ENCODE data around the gene TEX2. TPM values are rescaled to one million over a fixed set of nuclear protein-coding genes. Genes with fewer than 3 reads are reported as not detected.
"Not testable (repeated sequence)": the region's sequence is repeated elsewhere in the genome, so short reads cannot be mapped to it uniquely, and the experiment has no call there.

Gene TEX2
- total RNA-seq, 4 donors from 2014 or later = 26.8 to 51.7 (median 44.9) TPM

DNA sequence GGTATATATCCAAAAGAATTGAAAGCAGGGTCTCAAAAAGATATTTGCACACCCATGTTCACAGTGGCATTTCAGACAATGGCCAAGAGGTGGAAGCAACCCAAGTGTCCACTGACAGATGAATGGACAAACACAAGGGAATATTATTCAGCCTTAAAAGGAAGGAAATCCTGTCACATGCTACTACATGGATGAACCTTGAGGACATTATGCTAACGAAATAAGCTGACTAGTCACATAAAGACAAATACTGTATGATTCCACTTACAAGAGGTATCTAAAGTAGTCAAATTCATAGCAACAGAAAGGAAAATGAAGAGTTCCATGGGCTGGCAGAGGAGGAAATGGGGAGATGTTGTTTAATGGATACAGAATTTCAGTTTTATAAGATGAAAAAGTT lies 41.4 kb downstream of the TEX2 start:
- DNase-seq = no peak
- H3K27ac ChIP-seq = no peak overlapping the region
- H3K9me3 ChIP-seq = no peaks in the 10 kb centered on the region
- H3K36me3 ChIP-seq = no peaks in the 10 kb centered on the region
- no peak overlapping the region for H3K4me3 ChIP-seq
- TF ChIP-seq, protein P1, sequence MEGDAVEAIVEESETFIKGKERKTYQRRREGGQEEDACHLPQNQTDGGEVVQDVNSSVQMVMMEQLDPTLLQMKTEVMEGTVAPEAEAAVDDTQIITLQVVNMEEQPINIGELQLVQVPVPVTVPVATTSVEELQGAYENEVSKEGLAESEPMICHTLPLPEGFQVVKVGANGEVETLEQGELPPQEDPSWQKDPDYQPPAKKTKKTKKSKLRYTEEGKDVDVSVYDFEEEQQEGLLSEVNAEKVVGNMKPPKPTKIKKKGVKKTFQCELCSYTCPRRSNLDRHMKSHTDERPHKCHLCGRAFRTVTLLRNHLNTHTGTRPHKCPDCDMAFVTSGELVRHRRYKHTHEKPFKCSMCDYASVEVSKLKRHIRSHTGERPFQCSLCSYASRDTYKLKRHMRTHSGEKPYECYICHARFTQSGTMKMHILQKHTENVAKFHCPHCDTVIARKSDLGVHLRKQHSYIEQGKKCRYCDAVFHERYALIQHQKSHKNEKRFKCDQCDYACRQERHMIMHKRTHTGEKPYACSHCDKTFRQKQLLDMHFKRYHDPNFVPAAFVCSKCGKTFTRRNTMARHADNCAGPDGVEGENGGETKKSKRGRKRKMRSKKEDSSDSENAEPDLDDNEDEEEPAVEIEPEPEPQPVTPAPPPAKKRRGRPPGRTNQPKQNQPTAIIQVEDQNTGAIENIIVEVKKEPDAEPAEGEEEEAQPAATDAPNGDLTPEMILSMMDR (IDR thresholded peaks at IDR 0.05) = no peak
- no peak for TF ChIP-seq POLR2A (IDR thresholded peaks at IDR 0.05)
- H3K4me1 ChIP-seq = peaks cover 0 to 8% (median 5%) of the 10 kb centered on the region in 4 donors
- H3K27me3 ChIP-seq = no peaks in the 10 kb centered on the region

DNA sequence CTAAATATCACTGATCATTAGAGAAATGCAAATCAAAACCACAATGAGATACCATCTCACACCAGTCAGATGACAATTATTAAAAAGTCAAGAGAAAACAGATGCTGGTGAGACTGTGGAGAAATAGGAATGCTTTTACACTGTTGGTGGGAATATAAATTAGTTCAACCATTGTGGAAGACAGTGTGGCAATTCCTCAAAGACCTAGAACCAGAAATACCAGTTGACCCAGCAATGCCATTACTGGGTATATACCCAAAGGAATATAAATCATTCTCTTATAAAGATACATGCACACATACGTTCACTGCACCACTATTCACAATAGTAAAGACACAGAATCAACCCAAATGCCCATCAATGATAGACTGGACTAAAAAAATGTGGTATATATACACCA lies 42.5 kb downstream of the TEX2 start:
- H3K36me3 ChIP-seq, H3K27ac ChIP-seq, H3K4me3 ChIP-seq, H3K27me3 ChIP-seq, DNase-seq, H3K9me3 ChIP-seq: not testable (repeated sequence)
- peaks cover 0 to 19% (median 10%) of the 10 kb centered on the region in 4 donors for H3K4me1 ChIP-seq

DNA sequence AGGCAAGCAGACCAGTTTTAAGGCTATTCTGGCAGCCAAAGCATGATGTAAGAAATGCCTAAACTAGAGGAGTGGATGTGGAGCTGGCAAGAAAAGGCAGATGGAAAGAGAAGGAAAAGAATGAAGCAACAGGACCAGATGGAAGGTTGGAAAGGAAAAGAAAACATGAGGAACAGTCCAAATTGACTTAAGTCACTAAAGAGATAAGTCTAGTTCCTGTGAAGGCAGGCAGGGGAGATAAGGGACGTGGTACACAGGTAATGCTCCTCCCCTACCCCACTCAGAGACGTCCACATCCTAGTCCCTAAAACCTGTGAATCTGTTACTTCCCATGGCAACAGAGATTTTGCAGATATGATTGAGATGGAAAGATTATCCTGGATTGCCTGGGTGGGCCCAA lies 43.5 kb downstream of the TEX2 start:
- H3K4me3 ChIP-seq = no peak overlapping the region
- no peaks in the 10 kb centered on the region for H3K9me3 ChIP-seq
- H3K27me3 ChIP-seq = no peaks in the 10 kb centered on the region
- H3K36me3 ChIP-seq = no peaks in the 10 kb centered on the region
- no peak overlapping the region for H3K27ac ChIP-seq
- no peak for TF ChIP-seq POLR2A (IDR thresholded peaks at IDR 0.05)
- TF ChIP-seq, protein P1 (IDR thresholded peaks at IDR 0.05) = no peak
- peaks cover 0 to 20% (median 10%) of the 10 kb centered on the region in 4 donors for H3K4me1 ChIP-seq
- DNase-seq = no peak

DNA sequence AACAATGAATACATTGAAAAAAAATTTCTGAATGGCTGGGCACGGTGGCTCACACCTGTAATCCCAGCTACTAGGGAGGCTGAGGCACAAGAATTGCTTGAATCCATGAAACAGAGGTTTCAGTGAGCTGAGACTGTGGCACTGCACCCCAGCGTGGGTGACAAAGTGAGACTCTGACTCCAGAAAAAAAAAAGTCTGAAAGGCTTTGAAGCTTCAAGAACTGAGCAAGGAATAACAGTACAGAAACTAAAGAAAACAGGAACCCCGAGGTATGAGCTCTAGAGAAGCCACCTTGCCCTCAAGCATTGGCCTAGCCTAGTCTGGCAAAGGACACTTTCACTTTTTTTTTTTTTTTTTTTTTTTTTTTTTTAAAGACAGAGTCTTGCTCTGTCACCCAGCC lies 45.0 kb downstream of the TEX2 start:
- peaks cover 0 to 20% (median 10%) of the 10 kb centered on the region in 4 donors for H3K4me1 ChIP-seq
- H3K27ac ChIP-seq = peak overlapping the region in 1 of 4 donors; percentile 34
- no peak overlapping the region for H3K4me3 ChIP-seq
- H3K36me3 ChIP-seq = peaks cover 0 to 10% (median 0%) of the 10 kb centered on the region in 3 donors
- DNase-seq = peak in 1 of 3 donors; percentile 40
- no peaks in the 10 kb centered on the region for H3K9me3 ChIP-seq
- no peaks in the 10 kb centered on the region for H3K27me3 ChIP-seq
- no peak for TF ChIP-seq POLR2A (IDR thresholded peaks at IDR 0.05)
- TF ChIP-seq, protein P1 (IDR thresholded peaks at IDR 0.05) = no peak

DNA sequence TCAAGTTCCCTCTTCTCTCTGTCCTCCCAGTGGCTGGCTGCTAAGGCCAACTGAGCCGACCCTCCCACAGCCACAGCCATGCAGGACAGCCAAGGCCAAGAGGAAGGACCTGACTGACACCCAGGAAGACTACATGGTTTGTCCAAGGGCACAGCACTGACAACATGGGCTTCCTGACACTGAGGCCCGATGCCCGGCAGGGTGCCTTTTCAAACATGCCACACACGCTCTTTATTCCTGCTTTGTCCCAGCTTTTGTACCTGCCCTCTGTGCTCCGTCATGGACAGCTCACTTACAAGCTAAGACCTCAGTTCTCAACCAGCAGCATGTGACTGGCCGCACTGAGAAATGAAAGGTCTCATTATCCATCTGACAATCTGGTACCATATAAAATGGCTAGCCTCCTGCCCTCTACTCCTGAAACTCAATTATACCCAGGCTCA lies 45.8 kb downstream of the TEX2 start:
- Histone ChIP-seq H3K27me3 (no peaks in the 10 kb centered on the region), H3K9me3 (no peaks in the 10 kb centered on the region), H3K4me1 (peaks cover 0 to 20% (median 10%) of the 10 kb centered on the region in 4 donors), H3K36me3 (peaks cover 0 to 15% (median 0%) of the 10 kb centered on the region in 3 donors), H3K27ac (peak overlapping the region; percentile 52 to 86 (median 73)), H3K4me3 (no peak overlapping the region)
- no peak for DNase-seq
- TF ChIP-seq POLR2A (IDR thresholded peaks at IDR 0.05) = no peak
- TF ChIP-seq, protein P1 (IDR thresholded peaks at IDR 0.05) = no peak

DNA sequence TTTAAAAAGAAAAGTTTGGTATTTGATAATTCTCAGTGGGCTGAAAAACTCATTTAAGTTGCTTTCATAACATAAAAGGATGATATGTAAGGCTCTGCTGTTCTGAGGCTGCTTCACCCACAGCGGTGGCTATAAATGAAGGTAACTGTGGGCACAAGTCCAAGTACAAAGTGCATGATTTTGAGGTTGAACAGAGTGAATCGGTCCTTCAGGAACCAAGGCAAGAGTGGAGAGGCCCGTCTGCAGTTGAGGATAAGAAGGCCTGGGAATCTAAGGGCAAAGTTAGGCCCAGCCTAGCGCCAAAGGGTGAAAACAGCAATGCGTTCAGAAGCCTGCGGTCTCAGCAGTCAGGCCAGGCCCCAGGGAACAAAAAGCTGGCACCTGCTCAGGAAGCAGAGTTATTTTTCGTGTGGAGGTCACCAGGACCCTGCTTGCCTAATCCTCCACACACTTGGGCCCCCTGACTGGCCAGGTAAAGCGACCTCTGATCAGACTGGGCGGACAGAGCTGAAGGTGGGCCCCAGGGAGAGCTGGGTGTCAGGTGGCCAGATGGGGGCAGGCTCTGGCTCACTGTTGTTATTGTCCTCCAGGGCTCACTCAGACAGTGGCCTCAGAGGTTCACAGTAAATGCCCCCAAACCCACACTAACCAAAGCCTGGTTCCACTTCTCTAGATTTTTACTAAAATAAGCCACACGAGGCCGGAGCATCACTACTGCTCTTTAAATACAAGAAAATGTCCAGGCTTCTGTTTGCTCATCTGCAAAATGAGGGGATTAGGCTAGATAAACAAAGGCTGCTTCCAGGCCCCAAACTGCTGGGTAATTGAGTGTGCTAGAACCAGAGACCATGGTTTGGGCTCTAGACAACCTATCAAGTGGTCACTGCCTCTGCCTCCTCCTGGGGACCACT lies 46.5 kb downstream of the TEX2 start:
- Histone ChIP-seq H3K9me3 (no peaks in the 10 kb centered on the region), H3K4me1 (peaks cover 0 to 20% (median 10%) of the 10 kb centered on the region in 4 donors), H3K4me3 (no peak overlapping the region), H3K27ac (peak overlapping the region; percentile 52 to 86 (median 73)), H3K27me3 (no peaks in the 10 kb centered on the region), H3K36me3 (peaks cover 0 to 15% (median 0%) of the 10 kb centered on the region in 3 donors)
- peak; percentile 50 to 64 (median 61) for DNase-seq
- TF ChIP-seq, protein P1 (IDR thresholded peaks at IDR 0.05) = peak in 3 of 6 experiments; percentile 6 to 11 (median 11)
- TF ChIP-seq POLR2A (IDR thresholded peaks at IDR 0.05) = no peak

All from Peyer's patch (tissue), 4 donors.